A549 (cell line): ENCODE data around the gene DMAC2L. TPM values are rescaled to one million over a fixed set of nuclear protein-coding genes. Genes with fewer than 3 reads are reported as not detected.

Source experiments
- ATAC-seq, 2 experiments: fragments of 200-7000 bp in 1 of 2; fragments of >200 bp in 1 of 2; cut with Nextera tagmentation in 1 of 2; cut with Tn5 transposase in 1 of 2; 3 replicates each; pipeline versions ENCODE4 v1.8.0 to v1.9.1; 2018 to 2020; ENCODE audit warnings: mild to moderate bottlenecking in 1 of 2, moderate library complexity in 1 of 2
- CTCF ChIA-PET: fragments of 300-600 bp; sonication (Branson Sonifier 250); formaldehyde crosslinking; extraction: SDS; loops from one replicate; lab custom pipeline; 2021; ENCODE audit warnings: antibody characterized with exemption, inconsistent platforms; lab: Yijun Ruan, JAX
- POLR2A ChIA-PET: fragments of 350-600 bp; formaldehyde crosslinking; extraction: SDS; loops from one replicate; lab custom pipeline; 2021; ENCODE audit warnings: antibody characterized with exemption, inconsistent platforms; lab: Yijun Ruan, JAX
- DNase-seq, 2 experiments: peaks; one replicate each; pipeline versions ENCODE4 v3.0.0 to v3.0.0-alpha.2; 2011 to 2016; ENCODE audit warnings: low read depth in 1 of 2, low spot score in 1 of 2
- FAIRE-seq: peaks from 2 replicates; lab custom pipeline; 2011; peaks lifted over from hg19 to GRCh38; lab: Jason Lieb, UNC
- H3K27ac ChIP-seq, 2 experiments: fragments of >200 bp; sonication (Bioruptor Twin); formaldehyde crosslinking; 3 replicates each; pipeline ENCODE4 v1.5.1; 2016 to 2017
- H3K4me1 ChIP-seq: fragments of >200 bp; sonication (Bioruptor Twin); formaldehyde crosslinking; 3 replicates; pipeline ENCODE4 v1.6.1; 2016
- H3K4me2 ChIP-seq: fragments of >200 bp; sonication (Bioruptor Twin); formaldehyde crosslinking; 3 replicates; pipeline ENCODE4 v1.6.1; 2016
- H3K4me3 ChIP-seq: fragments of >200 bp; sonication (Bioruptor Twin); formaldehyde crosslinking; 3 replicates; pipeline ENCODE4 v1.5.1; 2016
- H3K9me3 ChIP-seq: fragments of >200 bp; sonication (Bioruptor Twin); formaldehyde crosslinking; 3 replicates; pipeline ENCODE4 v1.6.1; 2016
- CBX2 ChIP-seq: fragments of 200-600 bp; sonication (generic); IDR thresholded peaks from 2 replicates; pipeline ENCODE4 v1.6.1; 2016; ENCODE audit warnings: low read depth, mild to moderate bottlenecking, borderline replicate concordance
- CBX8 ChIP-seq: fragments of 200-600 bp; sonication (generic); IDR thresholded peaks from 2 replicates; pipeline ENCODE4 v1.6.1; 2016
- CEBPB ChIP-seq, 2 experiments: fragments of >200 bp in 1 of 2; sonication (Bioruptor Twin) in 1 of 2; formaldehyde crosslinking in 1 of 2; IDR thresholded peaks; 2 replicates each; pipeline ENCODE4 v1.6.1; 2012 to 2016
- EHMT2 ChIP-seq: fragments of 200-600 bp; sonication (generic); IDR thresholded peaks from 2 replicates; pipeline ENCODE4 v1.6.1; 2016; ENCODE audit warnings: antibody characterized with exemption, low read depth, mild to moderate bottlenecking, moderate library complexity
- HEYL ChIP-seq: fragments of 250-450 bp; sonication (Bioruptor Pico); IDR thresholded peaks from 2 replicates; pipeline ENCODE4 v1.8.0; 2021; ENCODE audit warnings: mild to moderate bottlenecking, moderate library complexity
- HOXA7 ChIP-seq: fragments of 250-450 bp; sonication (Bioruptor Pico); IDR thresholded peaks from 2 replicates; pipeline ENCODE4 v1.5.0; 2020; ENCODE audit warnings: mild to moderate bottlenecking, moderate library complexity
- HOXB5 ChIP-seq: fragments of 250-450 bp; sonication (Bioruptor Pico); IDR thresholded peaks from 2 replicates; pipeline ENCODE4 v1.5.0; 2020; ENCODE audit warnings: mild to moderate bottlenecking, moderate library complexity
- JUN ChIP-seq, 2 experiments: fragments of >200 bp; sonication (Bioruptor Twin); formaldehyde crosslinking; IDR thresholded peaks; 2 replicates in 1 of 2; 3 replicates in 1 of 2; pipeline ENCODE4 v1.6.1; 2016 to 2017
- KDM5A ChIP-seq: fragments of 200-600 bp; sonication (generic); IDR thresholded peaks from 2 replicates; pipeline ENCODE4 v1.6.1; 2016; ENCODE audit warnings: antibody characterized with exemption, mild to moderate bottlenecking
- MAFK ChIP-seq: fragments of 450-650 bp; IDR thresholded peaks from 2 replicates; pipeline ENCODE4 v1.6.1; 2014; ENCODE audit not compliant: partially characterized antibody
- MAZ ChIP-seq: fragments of 150-350 bp; IDR thresholded peaks from 2 replicates; pipeline ENCODE4 v1.6.1; 2014; ENCODE audit warnings: antibody characterized with exemption, low read depth, low read length, borderline replicate concordance
- NFE2L2 ChIP-seq: fragments of 150-350 bp; conservative IDR thresholded peaks from 2 replicates; pipeline ENCODE4 v1.6.1; 2014; ENCODE audit warnings: low read length
- NPAS2 ChIP-seq: fragments of 250-450 bp; sonication (Bioruptor Pico); IDR thresholded peaks from 2 replicates; pipeline ENCODE4 v1.8.0; 2022; ENCODE audit warnings: mild to moderate bottlenecking, moderate library complexity, borderline replicate concordance
- NR3C1 ChIP-seq: fragments of >200 bp; sonication (Bioruptor Twin); formaldehyde crosslinking; IDR thresholded peaks from 3 replicates; pipeline ENCODE4 v1.6.1; 2017
- PHF8 ChIP-seq: fragments of 200-600 bp; sonication (generic); IDR thresholded peaks from 2 replicates; pipeline ENCODE4 v1.6.1; 2016; ENCODE audit warnings: low read depth, mild to moderate bottlenecking, antibody characterized with exemption, moderate library complexity, borderline replicate concordance
- POLR2A ChIP-seq: IDR thresholded peaks from 2 replicates; pipeline ENCODE4 v1.6.1; 2012; ENCODE audit warnings: mild to moderate bottlenecking, low read length
- POLR2AphosphoS2 ChIP-seq: conservative IDR thresholded peaks from 2 replicates; pipeline ENCODE4 v1.6.1; 2012; ENCODE audit warnings: low read length, improper control_type of control experiment, inconsistent platforms
- RARB ChIP-seq: fragments of 250-450 bp; sonication (Bioruptor Pico); IDR thresholded peaks from 2 replicates; pipeline ENCODE4 v1.8.0; 2021; ENCODE audit warnings: mild to moderate bottlenecking, moderate library complexity
- RFX5 ChIP-seq: fragments of 450-650 bp; IDR thresholded peaks from 2 replicates; pipeline ENCODE4 v1.7.1; 2014; ENCODE audit warnings: antibody characterized with exemption, mild to moderate bottlenecking, moderate library complexity
- RNF2 ChIP-seq: fragments of 200-600 bp; sonication (generic); IDR thresholded peaks from 2 replicates; pipeline ENCODE4 v1.6.1; 2016; ENCODE audit warnings: low read depth, mild to moderate bottlenecking, antibody characterized with exemption, moderate library complexity, borderline replicate concordance
- SMC3 ChIP-seq: fragments of >200 bp; sonication (Bioruptor Twin); formaldehyde crosslinking; IDR thresholded peaks from 3 replicates; pipeline ENCODE4 v1.6.1; 2018; ENCODE audit warnings: inconsistent platforms
- WGBS: methylation state at CpG from one replicate; pipeline ENCODE4 v1.1.6; 2017; ENCODE audit errors: missing lambda C conversion rate; 5-methylcytosine and 5-hydroxymethylcytosine counted together
- polyA plus RNA-seq, 4 experiments: library from polyadenylated mRNA; depleted of rRNA in 3 of 4; stranded (reverse); fragments of >200 nt; fragmentation: RNase III in 1 of 4; extraction: RNeasy Plus Mini Kit Qiagen cat#74134 plus additional on column Dnase treatment in 1 of 4; gene quantifications; 2 replicates in 3 of 4; 3 replicates in 1 of 4; pipeline ENCODE4 v1.2.3, GENCODE V29; 2011 to 2017
- TF ChIP-seq, protein P1 (sequence below): fragments of 250-450 bp; sonication (Bioruptor Pico); IDR thresholded peaks from 2 replicates; pipeline ENCODE4 v1.5.0; 2021; ENCODE audit warnings: mild to moderate bottlenecking, moderate library complexity, borderline replicate concordance
- TF ChIP-seq, protein P2 (sequence below): fragments of >200 bp; sonication (Bioruptor Twin); formaldehyde crosslinking; IDR thresholded peaks from 3 replicates; pipeline ENCODE4 v1.6.1; 2016
- TF ChIP-seq, protein P3 (sequence below): IDR thresholded peaks from 2 replicates; pipeline ENCODE4 v1.6.1; 2012
- TF ChIP-seq, protein P4 (sequence below): fragments of 450-650 bp; IDR thresholded peaks from 2 replicates; pipeline ENCODE4 v1.6.1; 2014; ENCODE audit warnings: antibody characterized with exemption
- TF ChIP-seq, protein P5 (sequence below): fragments of 250-450 bp; sonication (Bioruptor Pico); IDR thresholded peaks from 2 replicates; pipeline ENCODE4 v1.5.0; 2020; ENCODE audit warnings: low read depth, mild to moderate bottlenecking, moderate library complexity
- TF ChIP-seq, protein P6 (sequence below): IDR thresholded peaks from 2 replicates; pipeline ENCODE4 v1.6.1; 2012

The DMAC2L gene
- polyA plus RNA-seq, 2 of the 4 experiments (the other 2 are of a cell fraction): 14.0 to 24.6 TPM

DNA sequence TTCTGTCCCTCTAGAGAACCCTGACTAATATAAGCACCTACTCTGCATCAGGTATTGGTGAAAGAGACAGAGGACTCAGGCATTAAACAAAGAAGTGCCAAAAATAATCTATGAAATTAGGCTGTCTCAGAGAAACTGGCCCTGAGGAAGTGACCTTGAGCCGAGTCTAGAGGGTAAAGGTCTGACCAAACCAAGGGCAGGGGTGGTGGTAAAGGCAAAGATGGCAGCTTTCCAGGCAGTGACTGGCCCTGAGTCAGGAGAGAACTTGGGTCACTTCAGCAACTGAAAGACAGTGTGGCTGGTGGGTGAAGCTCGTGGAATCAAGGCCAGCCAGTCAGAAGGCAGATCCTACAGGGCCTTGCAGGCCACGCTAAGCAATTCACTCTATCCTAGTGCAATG lies 54.0 kb downstream of the DMAC2L start (continued):
- TF ChIP-seq, protein P1, sequence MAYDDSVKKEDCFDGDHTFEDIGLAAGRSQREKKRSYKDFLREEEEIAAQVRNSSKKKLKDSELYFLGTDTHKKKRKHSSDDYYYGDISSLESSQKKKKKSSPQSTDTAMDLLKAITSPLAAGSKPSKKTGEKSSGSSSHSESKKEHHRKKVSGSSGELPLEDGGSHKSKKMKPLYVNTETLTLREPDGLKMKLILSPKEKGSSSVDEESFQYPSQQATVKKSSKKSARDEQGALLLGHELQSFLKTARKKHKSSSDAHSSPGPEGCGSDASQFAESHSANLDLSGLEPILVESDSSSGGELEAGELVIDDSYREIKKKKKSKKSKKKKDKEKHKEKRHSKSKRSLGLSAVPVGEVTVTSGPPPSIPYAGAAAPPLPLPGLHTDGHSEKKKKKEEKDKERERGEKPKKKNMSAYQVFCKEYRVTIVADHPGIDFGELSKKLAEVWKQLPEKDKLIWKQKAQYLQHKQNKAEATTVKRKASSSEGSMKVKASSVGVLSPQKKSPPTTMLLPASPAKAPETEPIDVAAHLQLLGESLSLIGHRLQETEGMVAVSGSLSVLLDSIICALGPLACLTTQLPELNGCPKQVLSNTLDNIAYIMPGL (CRISPR knock-in tag): no peak
- TF ChIP-seq, protein P2, sequence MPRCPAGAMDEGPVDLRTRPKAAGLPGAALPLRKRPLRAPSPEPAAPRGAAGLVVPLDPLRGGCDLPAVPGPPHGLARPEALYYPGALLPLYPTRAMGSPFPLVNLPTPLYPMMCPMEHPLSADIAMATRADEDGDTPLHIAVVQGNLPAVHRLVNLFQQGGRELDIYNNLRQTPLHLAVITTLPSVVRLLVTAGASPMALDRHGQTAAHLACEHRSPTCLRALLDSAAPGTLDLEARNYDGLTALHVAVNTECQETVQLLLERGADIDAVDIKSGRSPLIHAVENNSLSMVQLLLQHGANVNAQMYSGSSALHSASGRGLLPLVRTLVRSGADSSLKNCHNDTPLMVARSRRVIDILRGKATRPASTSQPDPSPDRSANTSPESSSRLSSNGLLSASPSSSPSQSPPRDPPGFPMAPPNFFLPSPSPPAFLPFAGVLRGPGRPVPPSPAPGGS: no peak
- TF ChIP-seq, all 56 proteins: peak for 0

DNA sequence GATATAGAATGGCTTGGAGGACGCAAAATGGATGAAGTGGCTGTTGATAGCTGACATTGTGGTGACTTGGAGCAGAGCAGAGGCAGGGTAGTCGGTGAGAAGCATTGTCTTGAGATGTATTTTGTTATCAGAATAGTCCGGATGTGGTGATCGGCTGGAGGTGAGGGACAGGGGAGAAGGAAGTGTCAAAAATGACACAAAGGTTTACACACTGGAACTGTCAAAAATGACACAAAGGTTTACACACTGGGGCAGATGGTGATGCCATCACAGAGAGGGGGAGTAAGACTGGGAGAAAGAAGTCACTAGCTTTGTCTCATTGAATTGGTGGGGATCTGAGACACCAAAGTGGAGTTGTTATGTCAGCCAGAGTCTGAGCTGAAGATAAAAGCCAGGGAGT lies 54.5 kb downstream of the DMAC2L start:
- Histone ChIP-seq H3K4me2 (no peak overlapping the region), H3K4me3 (no peak overlapping the region), H3K4me1 (peaks cover 17% of the 10 kb centered on the region), H3K27ac (no peak overlapping the region), H3K9me3 (no peaks in the 10 kb centered on the region)
- 87% methylated on average over 4 of the region's 4 CpGs for WGBS
- FAIRE-seq (no peak), ATAC-seq (no peak), DNase-seq (no peak)
- TF ChIP-seq HOXA7: no peak
- TF ChIP-seq MAZ: no peak
- no peak for TF ChIP-seq JUN (IDR thresholded peaks at IDR 0.05)
- TF ChIP-seq, protein P3, sequence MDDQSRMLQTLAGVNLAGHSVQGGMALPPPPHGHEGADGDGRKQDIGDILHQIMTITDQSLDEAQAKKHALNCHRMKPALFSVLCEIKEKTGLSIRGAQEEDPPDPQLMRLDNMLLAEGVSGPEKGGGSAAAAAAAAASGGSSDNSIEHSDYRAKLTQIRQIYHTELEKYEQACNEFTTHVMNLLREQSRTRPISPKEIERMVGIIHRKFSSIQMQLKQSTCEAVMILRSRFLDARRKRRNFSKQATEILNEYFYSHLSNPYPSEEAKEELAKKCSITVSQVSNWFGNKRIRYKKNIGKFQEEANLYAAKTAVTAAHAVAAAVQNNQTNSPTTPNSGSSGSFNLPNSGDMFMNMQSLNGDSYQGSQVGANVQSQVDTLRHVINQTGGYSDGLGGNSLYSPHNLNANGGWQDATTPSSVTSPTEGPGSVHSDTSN: no peak
- TF ChIP-seq, protein P4, sequence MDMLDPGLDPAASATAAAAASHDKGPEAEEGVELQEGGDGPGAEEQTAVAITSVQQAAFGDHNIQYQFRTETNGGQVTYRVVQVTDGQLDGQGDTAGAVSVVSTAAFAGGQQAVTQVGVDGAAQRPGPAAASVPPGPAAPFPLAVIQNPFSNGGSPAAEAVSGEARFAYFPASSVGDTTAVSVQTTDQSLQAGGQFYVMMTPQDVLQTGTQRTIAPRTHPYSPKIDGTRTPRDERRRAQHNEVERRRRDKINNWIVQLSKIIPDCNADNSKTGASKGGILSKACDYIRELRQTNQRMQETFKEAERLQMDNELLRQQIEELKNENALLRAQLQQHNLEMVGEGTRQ: no peak
- TF ChIP-seq RNF2: no peak
- no peak for TF ChIP-seq POLR2AphosphoS2
- no peak for TF ChIP-seq HOXB5 (CRISPR knock-in tag)
- TF ChIP-seq PHF8: no peak
- no peak for TF ChIP-seq EHMT2
- no peak for TF ChIP-seq NFE2L2
- TF ChIP-seq NPAS2 (CRISPR knock-in tag): no peak
- TF ChIP-seq RARB (CRISPR knock-in tag): no peak
- TF ChIP-seq, protein P5, sequence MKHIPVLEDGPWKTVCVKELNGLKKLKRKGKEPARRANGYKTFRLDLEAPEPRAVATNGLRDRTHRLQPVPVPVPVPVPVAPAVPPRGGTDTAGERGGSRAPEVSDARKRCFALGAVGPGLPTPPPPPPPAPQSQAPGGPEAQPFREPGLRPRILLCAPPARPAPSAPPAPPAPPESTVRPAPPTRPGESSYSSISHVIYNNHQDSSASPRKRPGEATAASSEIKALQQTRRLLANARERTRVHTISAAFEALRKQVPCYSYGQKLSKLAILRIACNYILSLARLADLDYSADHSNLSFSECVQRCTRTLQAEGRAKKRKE: no peak
- no peak for TF ChIP-seq POLR2A
- ChIA-PET CTCF (interaction anchor here (0.5 to 1.9 kb wide), 2 partner anchors 45 to 306 kb away, joined by 3 to 6 read pairs; no protein-coding TSS in a partner anchor), POLR2A (no interaction called here)

DNA sequence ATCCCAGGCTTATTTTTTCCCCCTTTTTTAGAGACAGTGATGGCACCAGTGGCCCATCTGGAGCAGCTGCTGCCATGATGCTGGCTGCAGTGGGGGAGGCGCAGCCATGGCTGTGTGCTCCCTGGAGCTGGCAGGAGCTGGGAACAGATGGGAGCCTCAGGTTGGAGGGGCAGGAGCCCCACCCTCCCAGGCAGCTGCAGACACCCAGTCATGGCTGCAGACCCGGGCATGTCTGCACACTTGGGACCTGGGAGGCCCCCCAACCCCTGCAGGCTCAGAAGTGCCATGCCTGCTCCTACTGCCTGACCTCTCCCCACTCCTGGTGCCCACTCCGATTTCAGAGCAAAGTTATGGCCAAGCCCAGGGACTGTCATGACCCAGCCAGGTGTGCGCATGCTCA lies 59.4 kb downstream of the DMAC2L start:
- H3K4me2 ChIP-seq: no peak overlapping the region
- no peak overlapping the region for H3K4me3 ChIP-seq
- FAIRE-seq (no peak), DNase-seq (no peak), ATAC-seq (no peak)
- no peaks in the 10 kb centered on the region for H3K9me3 ChIP-seq
- CTCF ChIA-PET: interaction anchor here (0.7 kb wide), 1 partner anchor 12 kb away, joined by 3 read pairs; no protein-coding TSS in a partner anchor
- no peaks in the 10 kb centered on the region for H3K4me1 ChIP-seq
- TF ChIP-seq SMC3: no peak
- no peak for TF ChIP-seq NR3C1
- TF ChIP-seq MAFK: no peak
- TF ChIP-seq, protein P6, sequence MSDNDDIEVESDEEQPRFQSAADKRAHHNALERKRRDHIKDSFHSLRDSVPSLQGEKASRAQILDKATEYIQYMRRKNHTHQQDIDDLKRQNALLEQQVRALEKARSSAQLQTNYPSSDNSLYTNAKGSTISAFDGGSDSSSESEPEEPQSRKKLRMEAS: no peak
- no peak for TF ChIP-seq PHF8
- TF ChIP-seq KDM5A: no peak
- no peak for TF ChIP-seq HEYL (CRISPR knock-in tag)
- TF ChIP-seq CEBPB (IDR thresholded peaks at IDR 0.05): no peak
- TF ChIP-seq HOXA7: no peak
- TF ChIP-seq CBX2: no peak
- TF ChIP-seq, protein P2: no peak
- no peak for TF ChIP-seq RFX5
- TF ChIP-seq CBX8: no peak
- TF ChIP-seq HOXB5 (CRISPR knock-in tag): no peak
- TF ChIP-seq, protein P5: no peak
- WGBS: 100% methylated on average over 2 of the region's 4 CpGs
- H3K27ac ChIP-seq: no peak overlapping the region
- POLR2A ChIA-PET: no interaction called here
